NCI-H2196 treated with DMSO at 0.1 percent for 48 hours (cell line): ENCODE measurements around the gene CENPB.
"Not testable (repeated sequence)": the region's sequence is repeated elsewhere in the genome, so short reads cannot be mapped to it uniquely, and the experiment has no call there.

Experiments used
- DNase-seq: peaks from one replicate; lab custom pipeline; 2025; ENCODE audit not compliant: unreplicated experiment; lab: John Stamatoyannopoulos, UW

Gene CENPB

GRCh38 chr20:3789201-3789600, 2.7 kb upstream of the CENPB start:
- DNase-seq, result not testable (repeated sequence)

DNA sequence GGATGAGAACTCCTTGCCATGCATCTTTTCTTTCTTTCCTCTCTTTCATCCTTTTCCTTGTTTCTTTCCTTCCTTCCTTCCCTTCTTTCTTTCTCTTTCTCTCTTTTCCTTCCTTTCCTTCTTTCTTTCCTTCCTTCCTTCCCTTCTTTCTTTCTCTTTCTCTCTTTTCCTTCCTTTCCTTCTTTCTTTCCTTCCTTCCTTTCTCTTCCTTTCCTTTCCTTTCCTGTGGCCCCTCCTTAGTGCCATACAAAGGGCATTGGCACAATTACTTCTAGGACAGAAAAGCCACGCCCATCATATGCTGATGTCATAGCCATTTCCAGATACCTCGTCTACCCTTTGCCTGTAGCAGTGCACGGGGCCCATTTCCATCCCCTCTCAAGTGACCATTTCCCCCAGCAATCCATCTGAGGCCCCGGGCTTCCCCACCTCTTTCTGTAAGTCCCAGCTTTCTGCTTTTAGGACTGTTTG, 2.2 kb upstream of the CENPB start:
- no peak for DNase-seq

DNA sequence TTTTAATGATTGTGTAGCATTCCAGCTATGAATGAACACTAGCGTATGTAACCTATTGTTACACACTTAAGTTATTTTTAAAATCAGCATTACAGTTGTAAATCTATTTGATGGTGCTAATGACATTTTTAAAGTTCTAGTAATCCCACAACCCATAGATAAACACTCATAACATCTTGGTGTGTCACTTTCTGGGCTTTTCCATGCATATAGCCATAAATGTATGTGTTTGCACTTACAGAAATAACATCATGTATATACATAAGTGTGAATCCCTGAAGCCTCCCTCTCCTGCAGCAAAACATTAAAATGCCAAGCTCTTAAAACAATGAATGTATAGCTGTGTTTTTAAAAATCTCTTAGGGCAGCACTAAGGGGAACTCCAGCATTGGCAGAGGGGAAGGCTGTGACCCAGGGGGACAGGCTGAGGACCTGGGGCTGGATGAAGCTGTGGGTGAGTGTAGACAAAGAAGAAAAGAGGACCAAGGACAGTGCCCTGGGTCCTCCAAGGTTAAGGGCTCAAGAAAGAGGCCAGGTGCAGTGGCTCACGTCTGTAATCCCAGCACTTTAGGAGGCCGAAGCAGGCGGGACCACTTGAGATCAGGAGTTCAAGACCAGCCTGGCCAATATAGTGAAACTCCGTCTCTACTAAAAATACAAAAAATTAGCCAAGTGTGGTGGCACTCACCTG, 929 bp upstream of the CENPB start:
- DNase-seq, result no peak

GRCh38 chr20:3786126-3786484, 435 bp downstream of the CENPB start:
- DNase-seq, result no peak

DNA sequence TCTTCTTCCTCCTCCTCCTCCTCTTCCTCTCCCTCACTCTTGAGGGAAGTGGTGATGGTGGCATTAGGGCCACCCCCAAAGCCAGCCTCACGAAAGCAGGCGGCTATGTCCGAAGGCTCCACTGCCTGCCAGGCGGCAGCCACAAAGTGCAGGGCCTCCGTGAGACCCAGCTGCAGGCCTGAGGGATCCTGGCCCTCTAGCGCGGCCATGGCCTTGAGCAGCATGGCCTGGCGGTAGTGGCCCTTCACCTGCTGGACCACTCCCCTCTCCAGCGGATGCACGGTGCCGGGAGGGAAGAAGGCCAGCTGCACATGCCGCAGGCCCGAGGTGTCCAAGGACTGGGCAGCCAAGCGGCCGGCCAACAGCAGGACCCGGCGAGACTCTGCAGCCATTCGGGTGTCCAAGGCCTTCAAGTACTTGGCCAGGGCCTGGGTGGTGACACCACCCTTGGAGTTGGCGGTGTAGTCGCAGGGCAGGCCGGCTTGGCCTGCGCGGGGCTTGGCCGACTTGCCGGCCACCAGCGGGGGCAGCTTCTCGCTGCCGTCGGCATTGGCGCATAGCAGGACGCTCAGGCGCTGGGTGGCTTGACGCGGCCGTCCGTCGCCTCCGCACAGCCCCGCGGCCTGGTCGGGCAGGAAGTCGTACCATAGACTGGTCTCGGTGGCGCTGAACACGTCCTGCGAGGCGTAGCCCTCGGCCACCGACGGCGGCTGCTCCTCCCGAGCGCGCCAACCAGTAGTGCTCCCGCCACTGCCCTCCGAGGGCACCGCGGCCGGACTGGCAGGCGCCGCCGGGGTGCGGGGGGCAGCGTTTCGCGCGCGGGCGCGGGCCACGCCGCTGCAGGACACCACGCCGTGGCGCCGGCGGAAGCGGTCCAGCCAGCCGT, 1.1 kb downstream of the CENPB start:
- no peak for DNase-seq

- DNase-seq, result no peak
These were observed 1.7 kb downstream of the CENPB start for GRCh38 chr20:3784863-3785239.

DNA sequence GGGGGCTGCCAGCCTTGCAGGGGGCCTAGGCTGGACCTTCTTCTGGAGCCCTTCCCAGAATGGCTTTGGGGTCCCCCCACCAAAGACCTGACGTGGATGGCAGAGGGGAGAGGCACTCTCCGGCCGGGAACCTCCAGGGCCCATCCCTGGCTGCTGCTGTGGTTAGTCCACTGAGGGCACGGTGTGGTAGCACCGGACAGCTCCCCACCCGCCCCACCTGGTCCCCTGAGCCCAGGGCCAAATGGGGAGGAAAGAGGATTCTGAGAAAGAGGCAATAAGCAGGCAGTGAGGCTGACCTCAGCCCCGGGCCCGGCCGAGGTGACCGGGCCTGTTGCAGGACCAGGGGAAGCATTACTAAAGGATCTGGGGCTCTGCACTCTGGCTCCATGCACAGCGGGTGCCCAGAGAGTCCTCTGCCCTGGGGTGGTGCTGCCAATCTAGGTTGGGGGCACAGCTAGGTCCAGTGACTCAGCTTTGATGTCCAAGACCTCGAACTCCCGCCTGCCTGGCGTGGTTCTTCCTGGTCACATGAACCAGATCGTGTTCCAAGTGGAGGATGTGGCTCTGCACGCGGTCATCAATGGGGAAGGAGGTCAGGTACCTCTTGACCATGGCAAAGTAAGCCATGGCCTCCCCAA, 2.2 kb downstream of the CENPB start:
- DNase-seq, result no peak

- DNase-seq, result no peak
These were observed 2.9 kb downstream of the CENPB start for GRCh38 chr20:3783511-3784195.

DNA sequence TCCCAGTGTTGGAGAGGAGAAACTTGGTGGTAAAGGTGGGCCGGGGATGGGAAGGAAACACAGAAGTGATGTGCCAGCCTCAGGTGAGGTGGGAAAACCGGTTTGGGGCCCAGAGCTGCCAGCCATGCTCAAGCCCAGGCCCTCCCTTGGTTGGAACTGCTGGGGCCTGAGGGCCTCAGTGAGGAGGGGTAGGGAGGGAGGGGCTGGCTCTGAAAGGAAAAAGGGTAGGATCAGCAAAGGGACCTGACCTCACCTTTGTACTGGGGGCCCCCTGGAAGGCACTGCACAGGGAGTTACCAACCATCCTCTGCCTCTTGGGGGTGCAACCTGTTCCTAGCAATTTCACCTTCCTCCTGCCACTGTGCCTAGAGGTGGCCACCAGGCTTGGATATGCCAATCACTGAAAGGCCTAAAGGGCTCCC, 3.5 kb downstream of the CENPB start:
- no peak for DNase-seq

- no peak for DNase-seq
These were observed 3.9 kb downstream of the CENPB start for GRCh38 chr20:3782597-3782996.

DNA sequence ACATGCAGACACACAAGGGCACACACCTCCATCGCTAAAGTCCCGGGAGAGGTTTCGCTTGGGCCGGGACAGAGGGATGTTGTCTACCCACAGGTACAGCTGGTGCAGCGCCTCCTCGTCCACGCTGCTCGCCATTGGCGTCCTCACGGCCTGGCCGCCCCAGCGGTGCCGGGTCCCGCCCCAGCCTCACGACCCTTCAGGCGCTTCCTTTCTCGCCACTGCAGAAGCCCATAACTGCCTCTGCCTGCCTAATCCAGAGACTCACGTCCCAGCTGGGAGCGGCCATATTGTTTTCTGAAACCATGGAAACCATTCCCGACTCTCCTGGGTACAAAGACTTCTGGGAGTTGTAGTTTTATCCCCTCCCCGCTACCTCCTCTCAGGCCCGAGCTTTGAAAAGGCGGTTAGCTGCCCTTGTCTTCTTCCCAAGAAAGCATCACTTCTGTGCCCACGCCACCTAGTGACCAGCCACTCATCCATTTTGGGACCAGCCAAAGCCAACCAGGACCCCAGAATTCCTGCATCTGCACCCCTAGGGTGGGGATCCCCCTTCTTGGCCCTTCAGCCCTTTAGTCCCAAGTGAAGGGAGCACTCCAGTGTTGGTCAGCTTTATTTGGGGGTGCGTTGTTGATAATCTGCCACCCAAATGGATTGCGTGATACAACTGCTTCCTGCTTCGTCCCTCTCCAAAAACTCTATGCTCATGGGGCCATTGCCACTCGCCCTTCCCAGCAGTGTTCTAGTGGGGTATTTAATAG, 5.2 kb downstream of the CENPB start, which contains the start of gene SPEF1:
TSS of gene SPEF1 (minus strand) at position 296 of the 758 bp plus-strand sequence. CDS start at position 135, 161 bp downstream.
- DNase-seq, result peak; percentile 88

DNA sequence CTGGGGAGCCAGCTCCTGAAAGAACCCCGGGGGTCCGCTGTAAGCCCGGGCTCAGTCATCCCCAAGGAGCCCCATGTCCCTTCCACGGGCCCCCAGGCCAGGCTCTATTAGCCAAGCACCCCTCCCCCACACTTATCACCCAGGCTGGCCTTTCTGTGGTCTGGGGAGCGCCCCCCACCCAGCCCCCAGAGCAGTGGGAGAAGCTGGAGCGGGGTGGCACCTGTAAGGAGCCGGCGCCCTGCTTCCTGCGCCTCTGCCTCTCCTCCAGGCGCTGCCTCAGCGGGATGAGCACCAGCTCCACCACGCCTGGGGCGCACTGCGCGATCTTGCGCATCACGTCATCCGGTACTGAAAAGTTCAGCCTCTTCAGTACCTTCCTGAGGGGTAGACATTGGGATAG, 7.6 kb downstream of the CENPB start:
- no peak for DNase-seq

- no peak for DNase-seq
These were observed 8.6 kb downstream of the CENPB start for GRCh38 chr20:3777716-3778629.

GRCh38 chr20:3777381-3777715, 9.2 kb downstream of the CENPB start:
- DNase-seq, result no peak

DNA sequence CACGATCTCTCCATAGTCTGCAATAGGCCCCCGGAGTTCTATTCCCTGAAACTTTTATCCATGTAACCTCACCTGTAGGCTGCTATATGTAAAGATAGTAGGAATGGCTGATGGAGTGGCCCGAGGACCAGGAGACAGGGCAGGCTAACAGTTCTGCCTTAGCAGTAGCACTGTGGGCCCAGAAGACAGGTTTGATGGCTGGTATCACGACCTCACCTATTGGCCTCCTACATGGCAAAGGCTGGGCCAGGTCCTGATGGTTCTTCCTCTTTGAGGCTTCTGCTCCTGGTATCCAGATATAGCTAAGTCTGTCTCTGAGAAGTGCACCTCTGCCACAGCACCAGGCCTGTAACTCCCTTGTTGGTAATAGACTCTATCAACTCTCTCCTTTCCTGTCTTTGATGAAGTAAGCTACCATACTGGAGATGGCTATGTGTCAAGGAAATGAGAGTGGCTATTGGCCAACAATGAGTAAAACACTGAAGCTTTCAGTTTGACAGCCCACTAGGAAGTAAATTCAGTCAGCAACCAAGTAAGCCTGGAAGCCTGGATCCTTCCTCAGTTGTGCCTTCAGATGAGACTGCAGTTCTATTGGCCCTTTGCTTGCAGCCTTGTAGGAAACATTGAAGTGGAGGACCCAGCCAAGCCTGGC, 11.0 kb downstream of the CENPB start:
- DNase-seq, result no peak

GRCh38 chr20:3771552-3772058, 14.9 kb downstream of the CENPB start:
- DNase-seq, result no peak

GRCh38 chr20:3768342-3769130, 18.0 kb downstream of the CENPB start:
- peak; percentile 40 for DNase-seq
